Measurements from ENCODE around the gene MYL7. TPM values are rescaled to one million over a fixed set of nuclear protein-coding genes. Genes with fewer than 3 reads are reported as not detected.
"Not testable (repeated sequence)": the region's sequence is repeated elsewhere in the genome, so short reads cannot be mapped to it uniquely, and the experiment has no call there.

Gene MYL7
- total RNA-seq, 1 experiment from 2014 or later: not detected

- Histone ChIP-seq H3K9ac (ENCODE audit: low read length) (no peak overlapping the region), H3K79me2 (ENCODE audit: insufficient read depth, low read length) (peaks cover 11% of the 10 kb centered on the region), H3K9me2 (ENCODE audit: insufficient read depth) (no peaks in the 10 kb centered on the region), H3K4me2 (ENCODE audit: low read length) (no peak overlapping the region), H4K20me1 (ENCODE audit: insufficient read depth) (no peaks in the 10 kb centered on the region), H3K36me3 (ENCODE audit: control insufficient read depth in 1 of 2, insufficient read depth in 2 of 2, low read length in 2 of 2) (no peaks in the 10 kb centered on the region), H3K9me3 (ENCODE audit: control insufficient read depth in 1 of 2, insufficient read depth in 1 of 2, low read depth in 1 of 2, low read length in 2 of 2) (no peaks in the 10 kb centered on the region), H3K4me3 (replicated peaks in 1 of 2; ENCODE audit: low read depth in 1 of 2, low read length in 2 of 2) (no peak overlapping the region), H3K27me3 (ENCODE audit: insufficient read depth, low read length) (no peaks in the 10 kb centered on the region), H3K4me1 (ENCODE audit: control insufficient read depth in 1 of 2, insufficient read depth in 2 of 2, low read length in 2 of 2) (peaks cover 1 to 20% of the 10 kb centered on the region in 2 experiments; a peak in 2 of 4 replicates), H3K27ac (ENCODE audit: low read depth, low read length) (no peak overlapping the region), H2AFZ (ENCODE audit: low read depth, low read length, poor library complexity, severe bottlenecking) (no peak overlapping the region)
- ChIA-PET RAD21 (ENCODE audit: low non-redundant PET in 1 of 2, low total read pairs in 2 of 2, uncharacterized antibody in 2 of 2, unreplicated experiment in 2 of 2) (no interaction called here), CTCF (no interaction called here), POLR2A (no interaction called here)
- intact Hi-C loops (cut with micrococcal nuclease): no loop called here
- no TSS peak for BruUV-seq (replicated peaks)
- DNase-seq (ENCODE audit: low read depth, low spot score) (no peak), ATAC-seq (no peak)
- no peak for TF ChIP-seq ZFX (IDR thresholded peaks at IDR 0.05)
Measured at GRCh38 chr7:44127161-44127560, 14.0 kb downstream of the MYL7 start.

- DNase-seq (ENCODE audit: low read depth, low spot score); POLR2A ChIA-PET; H3K9me2 ChIP-seq (ENCODE audit: insufficient read depth); H3K9ac ChIP-seq (ENCODE audit: low read length); RAD21 ChIA-PET (ENCODE audit: low non-redundant PET in 1 of 2, low total read pairs in 2 of 2, uncharacterized antibody in 2 of 2, unreplicated experiment in 2 of 2); H3K27me3 ChIP-seq (ENCODE audit: insufficient read depth, low read length); ATAC-seq; H4K20me1 ChIP-seq (ENCODE audit: insufficient read depth); CTCF ChIA-PET; H3K27ac ChIP-seq (ENCODE audit: low read depth, low read length); intact Hi-C loops (cut with micrococcal nuclease); BruUV-seq (replicated peaks); H3K4me3 ChIP-seq (replicated peaks in 1 of 2; ENCODE audit: low read depth in 1 of 2, low read length in 2 of 2); H3K4me2 ChIP-seq (ENCODE audit: low read length); H2AFZ ChIP-seq (ENCODE audit: low read depth, low read length, poor library complexity, severe bottlenecking); H3K9me3 ChIP-seq (ENCODE audit: control insufficient read depth in 1 of 2, insufficient read depth in 1 of 2, low read depth in 1 of 2, low read length in 2 of 2); H3K36me3 ChIP-seq (ENCODE audit: control insufficient read depth in 1 of 2, insufficient read depth in 2 of 2, low read length in 2 of 2): not testable (repeated sequence)
- Histone ChIP-seq H3K79me2 (ENCODE audit: insufficient read depth, low read length) (peaks cover 17% of the 10 kb centered on the region), H3K4me1 (ENCODE audit: control insufficient read depth in 1 of 2, insufficient read depth in 2 of 2, low read length in 2 of 2) (peaks cover 3 to 24% of the 10 kb centered on the region in 2 experiments; a peak in 2 of 4 replicates)
Measured at GRCh38 chr7:44126574-44126973, 14.6 kb downstream of the MYL7 start.

DNA sequence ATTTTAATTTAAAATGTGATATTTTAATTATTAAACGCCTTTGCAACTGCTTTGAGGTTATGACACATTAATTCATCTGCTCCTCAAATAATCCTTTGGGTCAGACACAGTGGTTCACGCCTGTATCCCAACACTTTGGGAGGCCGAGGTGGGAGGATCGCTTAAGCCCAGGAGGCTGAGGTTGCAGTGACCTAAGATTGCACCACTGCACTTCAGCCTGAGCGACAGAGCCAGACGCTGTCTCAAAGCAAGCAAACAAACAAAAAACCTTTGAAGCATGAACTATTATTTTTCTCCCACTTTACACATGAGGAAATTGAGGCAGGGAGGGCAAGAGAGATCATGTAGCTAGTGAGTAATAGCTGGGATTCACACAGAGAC lies 16.3 kb downstream of the MYL7 start:
- H3K9me2 ChIP-seq (ENCODE audit: insufficient read depth): no peaks in the 10 kb centered on the region
- ATAC-seq: no peak
- peaks cover 3 to 19% of the 10 kb centered on the region in 2 experiments; a peak in 2 of 4 replicates for H3K4me1 ChIP-seq (ENCODE audit: control insufficient read depth in 1 of 2, insufficient read depth in 2 of 2, low read length in 2 of 2)
- no peak overlapping the region for H2AFZ ChIP-seq (ENCODE audit: low read depth, low read length, poor library complexity, severe bottlenecking)
- DNase-seq (ENCODE audit: low read depth, low spot score): no peak
- intact Hi-C loops (cut with micrococcal nuclease): loop anchor here (5.0 kb wide), 1 partner anchor 43 kb away; the partner anchor contains the start of gene POLM
- ChIA-PET CTCF (no interaction called here), RAD21 (ENCODE audit: low non-redundant PET in 1 of 2, low total read pairs in 2 of 2, uncharacterized antibody in 2 of 2, unreplicated experiment in 2 of 2) (no interaction called here), POLR2A (no interaction called here)
- BruUV-seq (replicated peaks): no TSS peak
- H3K27me3 ChIP-seq (ENCODE audit: insufficient read depth, low read length): no peaks in the 10 kb centered on the region
- H3K27ac ChIP-seq (ENCODE audit: low read depth, low read length): no peak overlapping the region
- no peaks in the 10 kb centered on the region for H3K9me3 ChIP-seq (ENCODE audit: control insufficient read depth in 1 of 2, insufficient read depth in 1 of 2, low read depth in 1 of 2, low read length in 2 of 2)
- no peaks in the 10 kb centered on the region for H4K20me1 ChIP-seq (ENCODE audit: insufficient read depth)
- H3K36me3 ChIP-seq (ENCODE audit: control insufficient read depth in 1 of 2, insufficient read depth in 2 of 2, low read length in 2 of 2): peaks cover 5 to 17% of the 10 kb centered on the region in 2 experiments; a peak in 3 of 4 replicates
- H3K9ac ChIP-seq (ENCODE audit: low read length): no peak overlapping the region
- H3K4me3 ChIP-seq (replicated peaks in 1 of 2; ENCODE audit: low read depth in 1 of 2, low read length in 2 of 2): no peak overlapping the region
- TF ChIP-seq ZNF274 (IDR thresholded peaks at IDR 0.05; ENCODE audit: low read depth, low read length) (no peak), MAX (IDR thresholded peaks at IDR 0.05) (no peak), ZFX (IDR thresholded peaks at IDR 0.05) (no peak), CEBPB (IDR thresholded peaks at IDR 0.05; ENCODE audit: low read depth) (no peak), TCF7L2 (IDR thresholded peaks at IDR 0.05; ENCODE audit: borderline replicate concordance, extremely low read depth, insufficient read depth, insufficient read length) (no peak)
- H3K4me2 ChIP-seq (ENCODE audit: low read length): no peak overlapping the region
- H3K79me2 ChIP-seq (ENCODE audit: insufficient read depth, low read length): peaks cover 34% of the 10 kb centered on the region

All from HCT116 (cell line).